Measurements from ENCODE around the gene HELZ2.

The HELZ2 gene

DNA sequence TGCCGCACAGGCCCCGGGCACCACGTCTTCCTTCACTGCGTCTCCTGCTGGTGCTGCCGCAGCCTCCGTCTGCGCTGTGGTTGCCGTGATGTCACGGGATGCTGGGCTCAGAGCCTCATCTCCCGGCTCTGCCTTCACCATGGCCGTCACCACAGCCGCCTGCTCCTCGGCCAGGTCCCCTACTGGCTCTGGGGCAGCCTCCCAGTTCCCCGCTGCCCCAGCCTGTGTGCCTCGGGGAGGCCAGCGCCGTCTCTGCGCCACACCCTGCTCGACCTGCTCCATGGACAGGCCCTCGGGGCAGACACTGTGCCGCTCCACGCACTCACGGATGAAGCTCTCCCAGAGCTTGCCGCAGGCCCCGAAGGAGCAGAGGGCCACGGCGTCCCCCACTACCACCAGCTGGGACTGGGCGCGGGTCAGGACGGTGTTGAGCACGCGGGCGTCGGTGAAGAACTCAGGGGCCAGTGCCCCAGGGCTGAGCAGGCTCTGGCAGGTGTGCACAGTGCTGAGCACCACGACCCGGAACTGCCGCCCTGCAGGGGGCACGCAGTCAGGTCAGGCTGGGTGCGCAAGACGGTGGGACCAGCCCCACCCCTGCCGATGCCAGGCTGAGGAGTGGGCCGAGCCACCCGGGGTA lies 8.2 kb downstream of the HELZ2 start:
- DNase-seq (ENCODE audit: low read depth): no peak
- no peak for TF ChIP-seq CTCF (conservative IDR thresholded peaks at IDR 0.05; ENCODE audit: low read length)

DNA sequence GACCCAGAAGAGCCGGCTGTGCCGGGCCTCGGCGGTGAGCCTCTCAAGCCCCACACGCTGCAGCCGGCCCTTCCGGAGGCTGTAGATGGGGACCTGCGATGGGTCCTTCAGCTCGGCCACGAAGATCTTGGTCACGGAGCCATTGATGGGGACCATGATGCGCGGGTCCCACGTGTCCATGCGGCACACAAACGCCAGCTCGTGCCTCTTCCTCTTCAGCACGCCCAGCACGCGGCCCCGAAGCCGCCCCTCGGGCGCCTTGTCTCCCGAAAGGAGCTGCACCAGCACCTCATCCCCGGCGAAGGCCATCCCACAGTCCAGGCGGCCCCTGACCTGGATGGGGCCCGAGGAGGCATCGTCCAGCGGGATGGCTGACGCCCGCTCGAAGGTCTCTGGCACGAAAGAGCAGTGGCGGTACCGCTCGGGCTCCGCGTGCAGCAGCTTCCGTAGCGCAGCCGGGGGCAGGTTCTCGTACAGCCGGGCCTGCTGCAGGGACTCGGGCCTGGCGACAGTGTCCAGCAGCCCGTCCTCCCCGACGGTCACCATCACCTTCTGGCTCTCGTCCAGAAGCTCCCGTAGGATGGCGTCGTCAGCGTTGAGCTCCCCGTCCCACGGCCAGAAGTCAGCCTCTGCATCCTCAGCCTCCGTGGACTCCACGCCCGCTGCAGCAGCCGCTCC lies 8.9 kb downstream of the HELZ2 start:
- TF ChIP-seq CTCF (conservative IDR thresholded peaks at IDR 0.05; ENCODE audit: low read length): no peak
- DNase-seq (ENCODE audit: low read depth): no peak
- H3K4me3 ChIP-seq (ENCODE audit: low read length): no peak overlapping the region

More for the DNA sequence above, 8.2 kb downstream of the HELZ2 start:
- no peak overlapping the region for H3K4me3 ChIP-seq (ENCODE audit: low read length)

GRCh38 chr20:63564036-63564810 lies 9.8 kb downstream of the HELZ2 start:
- no peak overlapping the region for H3K4me3 ChIP-seq (ENCODE audit: low read length)
- no peak for TF ChIP-seq CTCF (conservative IDR thresholded peaks at IDR 0.05; ENCODE audit: low read length)
- no peak for DNase-seq (ENCODE audit: low read depth)

- no peak overlapping the region for H3K4me3 ChIP-seq (ENCODE audit: low read length)
- no peak for DNase-seq (ENCODE audit: low read depth)
- TF ChIP-seq CTCF (conservative IDR thresholded peaks at IDR 0.05; ENCODE audit: low read length): no peak
These were observed 10.7 kb downstream of the HELZ2 start for GRCh38 chr20:63563225-63563935.

GRCh38 chr20:63562461-63563224 lies 11.4 kb downstream of the HELZ2 start:
- no peak for TF ChIP-seq CTCF (conservative IDR thresholded peaks at IDR 0.05; ENCODE audit: low read length)
- H3K4me3 ChIP-seq (ENCODE audit: low read length): no peak overlapping the region
- DNase-seq (ENCODE audit: low read depth): no peak

DNA sequence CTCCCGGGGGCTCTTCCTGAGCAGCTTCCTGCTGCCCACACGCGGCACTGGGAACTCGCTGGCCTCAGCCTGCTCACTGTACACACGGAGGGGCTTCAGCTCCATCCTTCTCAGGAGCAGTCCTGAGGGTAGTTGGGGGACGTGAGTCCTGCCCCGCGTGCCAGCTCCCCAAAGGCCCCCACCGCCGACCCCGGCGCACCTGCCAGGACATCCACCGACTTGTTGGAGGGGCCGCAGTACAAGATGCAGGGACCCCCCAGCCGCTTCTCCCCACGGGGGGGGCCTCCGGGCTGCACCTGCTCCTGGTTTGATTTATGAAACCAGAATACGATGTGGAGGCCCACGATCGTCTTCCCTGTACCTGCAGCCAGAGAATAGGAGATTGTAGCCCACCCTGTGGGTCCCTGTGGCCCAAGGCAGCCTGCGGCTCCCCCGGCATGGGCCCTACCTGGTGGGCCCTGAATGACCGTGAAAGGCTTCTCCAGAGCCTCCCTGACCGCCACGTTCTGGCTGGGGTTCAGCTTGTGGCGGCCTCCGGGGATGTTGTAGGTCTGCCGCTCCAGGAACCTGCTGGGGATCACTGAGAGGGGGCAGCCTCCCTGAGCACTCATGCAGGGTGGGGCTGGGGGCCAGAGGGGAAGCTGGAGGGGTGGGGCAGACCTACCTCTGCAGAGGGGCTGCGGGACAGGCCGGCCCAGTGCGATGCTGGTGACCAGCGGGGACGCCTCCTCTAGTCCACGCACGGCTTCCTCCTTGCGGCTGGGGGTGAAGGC lies 12.2 kb downstream of the HELZ2 start:
- no peak for TF ChIP-seq CTCF (conservative IDR thresholded peaks at IDR 0.05; ENCODE audit: low read length)
- no peak overlapping the region for H3K4me3 ChIP-seq (ENCODE audit: low read length)
- DNase-seq (ENCODE audit: low read depth): no peak

Data from AG10803 (cell line).